HG03103 (cell line): ENCODE measurements around the gene NEUROG1.
"Not testable (repeated sequence)": the region's sequence is repeated elsewhere in the genome, so short reads cannot be mapped to it uniquely, and the experiment has no call there.

Experiments used
- ATAC-seq: cut with Tn5 transposase; IDR thresholded peaks from one replicate; pipeline ENCODE4 v1.9.1; 2021; ENCODE audit warnings: low read depth; ENCODE audit not compliant: unreplicated experiment

NEUROG1 gene

DNA sequence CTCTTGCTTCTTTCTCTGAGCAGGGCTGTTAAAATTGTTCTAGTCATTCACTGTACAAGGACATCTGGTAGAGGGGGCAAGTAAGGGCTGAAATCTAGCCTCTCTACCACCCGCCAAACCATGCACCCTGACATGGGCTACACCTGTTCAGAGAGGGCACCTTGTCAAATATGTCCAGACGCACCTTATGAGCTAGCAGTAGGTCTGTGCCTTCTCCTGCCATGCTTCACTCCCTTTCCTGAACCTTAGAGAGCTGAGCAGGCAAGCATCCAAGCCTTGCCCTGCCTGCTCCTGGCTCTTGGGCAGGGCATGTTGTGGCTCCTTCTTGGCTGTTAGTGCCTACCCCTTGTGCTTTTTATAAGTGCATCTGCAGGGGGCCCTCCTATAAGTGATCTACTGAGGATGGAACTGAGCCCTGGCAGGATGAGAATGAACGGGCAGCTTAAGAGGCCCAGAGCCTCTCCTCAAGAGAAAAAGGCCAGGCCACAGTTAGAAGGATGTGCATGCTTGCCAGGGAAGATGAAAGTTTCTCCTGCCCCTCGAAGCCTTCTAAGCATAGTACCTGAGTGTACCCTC, 3.8 kb upstream of the NEUROG1 start:
- no peak for ATAC-seq

DNA sequence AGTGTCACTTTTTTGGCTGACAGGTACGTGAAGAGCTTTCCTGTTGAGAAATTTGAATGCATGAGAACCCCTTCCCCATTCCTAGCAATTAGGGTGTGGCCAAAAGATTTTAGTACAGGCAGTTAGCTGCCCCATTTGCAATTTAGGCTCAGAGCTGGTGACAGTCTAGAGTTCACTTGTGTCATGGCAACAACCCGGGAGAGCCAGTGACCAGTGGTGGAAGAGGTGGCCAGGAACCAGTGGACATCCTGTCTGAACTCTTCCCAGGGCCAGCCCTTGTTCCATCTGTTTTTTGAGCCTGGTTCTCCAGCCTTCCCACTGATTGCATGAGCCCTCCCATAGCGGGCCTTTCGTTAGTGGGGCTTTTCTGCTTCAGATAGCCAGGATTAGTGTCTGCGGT, 2.5 kb upstream of the NEUROG1 start:
- no peak for ATAC-seq

- ATAC-seq = no peak
Observed at GRCh38 chr5:135537745-135538144, 2.0 kb upstream of the NEUROG1 start.

DNA sequence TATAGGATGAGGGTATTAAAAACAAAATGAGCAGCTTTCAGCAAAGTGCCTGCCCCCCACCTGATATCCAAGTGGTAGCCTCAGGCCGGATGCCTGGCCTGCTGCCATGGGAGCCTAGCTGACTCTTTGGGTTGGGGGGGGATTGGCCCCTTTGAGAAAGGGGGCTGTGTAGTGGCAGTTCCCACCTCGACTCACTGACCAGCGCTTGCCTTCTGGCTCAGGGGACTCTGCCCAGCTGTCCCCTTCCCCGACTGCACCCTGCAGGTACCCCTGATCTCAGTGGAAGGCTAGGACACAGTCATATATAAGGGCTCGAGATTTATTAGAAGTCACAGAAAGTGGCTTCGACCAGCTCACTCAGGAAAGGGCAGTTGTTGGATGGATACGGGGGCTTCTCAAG, 1.5 kb upstream of the NEUROG1 start:
- no peak for ATAC-seq

GRCh38 chr5:135535420-135535819, 344 bp downstream of the NEUROG1 start:
- no peak for ATAC-seq

GRCh38 chr5:135534609-135535419, 950 bp downstream of the NEUROG1 start:
- no peak for ATAC-seq

- ATAC-seq = no peak
Observed at GRCh38 chr5:135533794-135534193, 2.0 kb downstream of the NEUROG1 start.

DNA sequence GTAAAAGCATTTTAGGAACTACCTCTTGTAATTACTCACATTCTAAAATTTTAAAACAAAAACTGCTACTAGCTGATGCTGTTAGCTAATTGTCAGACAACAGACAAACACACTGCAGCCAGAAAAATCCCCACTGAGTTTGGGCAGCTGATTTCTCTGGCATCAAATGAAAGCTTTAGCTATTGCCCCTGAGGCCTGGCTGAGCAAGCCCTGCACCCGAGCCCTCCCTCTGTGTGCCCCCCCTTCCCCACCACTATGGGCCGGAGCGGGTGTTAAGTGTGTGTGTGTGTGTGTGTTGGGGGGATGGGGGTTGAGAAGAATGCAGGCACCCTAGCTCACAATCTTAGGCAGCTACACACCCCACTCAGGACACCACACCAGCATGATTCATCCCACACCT, 2.4 kb downstream of the NEUROG1 start:
- no peak for ATAC-seq

DNA sequence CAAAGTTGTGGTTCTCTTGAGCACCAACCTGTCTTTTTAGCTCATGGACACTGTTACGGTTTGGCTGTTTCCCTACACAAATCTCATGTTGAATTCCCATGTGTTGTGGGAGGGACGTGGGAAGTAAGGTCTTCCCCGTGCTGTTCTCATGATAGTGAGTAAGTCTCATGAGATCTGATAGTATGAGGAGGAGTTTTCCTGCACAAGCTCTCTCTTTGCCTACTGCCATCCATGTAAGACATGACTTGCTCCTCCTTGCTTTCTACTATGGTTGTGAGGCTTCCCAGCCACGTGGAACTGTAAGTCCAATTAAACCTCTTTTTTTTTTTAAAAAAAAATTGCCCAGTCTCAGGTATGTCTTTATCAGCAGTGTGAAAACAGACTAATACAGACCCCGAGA, 6.2 kb downstream of the NEUROG1 start:
- ATAC-seq = not testable (repeated sequence)

DNA sequence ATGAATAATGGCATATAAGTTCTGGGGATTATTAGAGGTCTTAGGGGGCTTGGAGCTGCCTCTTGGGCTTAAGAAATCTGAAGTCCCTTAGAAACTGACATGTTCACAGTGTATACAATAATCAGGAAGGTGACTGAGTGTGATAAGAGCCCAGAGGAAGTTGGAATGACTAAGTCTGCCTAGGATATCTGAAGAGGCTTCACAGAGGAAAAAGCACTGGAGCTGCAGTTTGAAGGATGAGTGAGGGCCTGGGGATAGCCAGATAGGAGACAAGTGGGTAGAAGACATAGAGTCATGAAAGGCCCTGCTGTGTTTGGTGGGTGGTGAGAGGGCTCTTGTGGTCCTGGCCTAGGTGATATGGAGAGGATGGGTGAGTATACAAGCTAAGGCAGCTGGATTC, 8.8 kb downstream of the NEUROG1 start:
- ATAC-seq = no peak

DNA sequence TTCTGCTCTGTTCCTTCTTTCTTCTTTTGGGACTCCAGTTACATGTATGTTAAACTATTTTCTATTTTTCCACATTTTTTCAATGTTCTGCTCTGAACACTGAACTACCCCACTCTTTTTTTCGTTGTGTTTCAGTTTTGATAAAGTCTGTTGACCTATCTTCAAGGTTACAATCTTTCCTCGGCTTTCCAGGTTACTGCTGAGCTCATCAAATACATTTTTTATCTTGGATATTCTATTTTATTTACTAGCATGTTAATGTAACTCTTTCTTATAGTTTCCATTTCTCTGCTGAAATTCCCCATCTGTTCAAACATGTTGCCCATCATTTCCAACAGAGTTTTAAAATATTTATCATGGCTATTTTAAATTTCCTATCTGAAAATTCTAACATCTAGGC, 13.8 kb downstream of the NEUROG1 start:
- ATAC-seq = no peak

DNA sequence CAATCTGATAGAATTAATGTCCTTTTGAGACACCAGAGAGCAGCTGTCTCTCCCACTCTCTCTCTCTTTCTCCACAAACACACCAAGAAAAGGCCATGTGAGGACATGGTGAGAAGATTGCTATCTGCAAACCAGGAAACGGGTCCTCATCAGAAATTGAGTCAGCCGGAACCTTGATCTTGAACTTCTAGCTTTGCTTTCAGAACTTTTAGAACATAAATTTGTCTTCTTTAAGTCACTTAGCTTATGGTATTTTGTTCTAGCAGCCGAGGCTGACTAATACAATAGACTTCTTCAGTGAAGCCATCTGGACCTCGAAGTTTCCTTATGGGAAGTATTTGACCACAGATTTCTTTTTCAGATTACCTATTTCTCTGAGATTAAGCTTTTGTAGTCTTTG, 18.1 kb downstream of the NEUROG1 start:
- ATAC-seq = no peak

DNA sequence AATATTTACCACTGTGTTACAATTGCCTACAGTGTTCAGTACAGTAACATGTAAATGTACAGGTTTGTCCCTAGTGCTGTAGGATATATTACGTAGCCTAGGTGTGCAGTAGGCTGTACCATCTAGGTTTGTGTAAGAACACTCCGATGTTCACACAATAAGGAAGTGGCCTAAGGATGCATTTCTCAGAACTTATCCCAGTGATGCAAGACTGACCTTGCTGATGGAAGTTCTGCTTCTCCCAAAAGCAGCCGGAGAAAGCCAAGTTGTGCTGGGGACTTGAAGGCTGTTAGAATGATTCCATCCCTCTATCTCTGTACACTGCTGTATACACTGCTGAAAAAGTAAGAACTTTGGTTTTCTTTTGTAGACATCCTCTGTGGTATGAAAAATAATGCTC, 21.6 kb downstream of the NEUROG1 start:
- ATAC-seq = no peak

DNA sequence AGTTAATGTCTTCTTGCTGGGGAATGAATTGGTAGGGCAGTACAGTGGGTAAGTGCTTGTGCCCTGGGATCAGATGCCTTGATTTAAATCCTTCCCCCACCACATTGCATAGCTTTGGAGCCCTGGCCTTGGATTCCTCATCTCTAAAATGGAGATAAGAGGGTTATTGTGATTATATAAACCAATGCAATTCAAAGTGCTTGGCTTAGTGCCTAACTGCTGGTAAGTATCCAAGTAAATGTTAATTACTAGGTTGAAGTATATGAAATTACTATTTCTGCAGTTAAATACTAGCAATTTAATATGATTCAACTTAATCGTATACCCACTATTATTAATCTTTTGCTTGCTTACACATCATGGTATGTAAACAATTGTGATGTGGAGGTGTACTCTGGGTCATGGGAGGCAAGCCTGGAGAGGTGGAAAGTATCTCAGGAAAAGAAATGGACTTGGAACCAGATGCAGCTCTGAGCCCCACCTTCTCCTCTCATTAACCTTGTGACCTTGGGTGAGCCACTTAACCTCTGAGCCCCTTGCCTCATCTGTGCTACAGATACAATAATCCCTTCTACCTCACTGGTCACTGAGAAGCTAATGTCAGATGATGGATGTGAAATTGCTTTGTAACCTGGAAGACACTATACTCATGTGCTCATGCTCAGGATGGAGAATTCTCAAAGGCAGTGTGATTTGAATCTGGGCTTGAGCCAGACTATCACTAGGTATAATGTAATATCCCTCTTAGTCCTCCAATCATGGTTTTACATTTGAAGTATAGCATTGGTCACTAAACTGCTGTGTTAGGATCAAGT, 23.8 kb downstream of the NEUROG1 start:
- ATAC-seq = no peak

DNA sequence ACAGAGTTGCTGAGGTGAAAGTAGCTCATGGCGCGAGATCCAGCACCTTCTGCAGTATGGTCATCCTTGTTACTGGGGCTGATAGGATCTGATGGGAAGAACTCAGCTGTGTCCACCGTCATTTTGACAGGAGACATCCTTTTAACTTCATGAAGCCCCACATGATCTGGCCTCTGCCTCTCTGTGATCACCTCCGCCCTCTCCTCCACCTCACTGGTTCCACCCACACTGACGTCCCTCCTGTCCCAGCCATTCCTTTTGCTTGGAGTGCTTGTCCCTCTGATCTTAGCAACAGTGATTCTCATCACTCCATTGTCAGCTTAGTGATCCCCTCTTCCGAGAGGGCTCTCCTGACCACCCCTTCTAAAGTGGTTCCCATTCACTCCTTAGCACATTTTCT, 25.8 kb downstream of the NEUROG1 start:
- no peak for ATAC-seq

- no peak for ATAC-seq
Observed at GRCh38 chr5:135508496-135509005, 27.2 kb downstream of the NEUROG1 start.

GRCh38 chr5:135505973-135506372, 29.8 kb downstream of the NEUROG1 start:
- ATAC-seq = no peak

DNA sequence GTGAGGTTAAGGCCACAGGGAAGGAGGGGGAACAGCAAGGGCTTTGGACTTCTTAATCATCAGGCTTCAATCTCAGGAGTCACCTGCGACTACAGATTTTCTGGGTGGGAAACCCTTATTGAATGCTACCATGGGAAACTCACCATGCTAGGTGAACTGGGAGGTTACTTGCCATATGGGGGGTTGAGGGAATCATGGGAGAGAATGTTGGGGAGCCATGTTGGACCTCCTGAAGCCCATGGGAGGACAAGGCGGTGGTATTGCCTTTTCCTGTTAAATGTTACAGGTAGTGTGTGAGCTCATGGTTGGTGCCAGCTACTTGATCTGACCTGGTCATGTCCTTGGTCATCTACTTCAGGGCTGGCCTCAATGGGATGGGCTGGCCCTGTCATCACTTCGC, 31.4 kb downstream of the NEUROG1 start:
- no peak for ATAC-seq

GRCh38 chr5:135503871-135504270, 31.9 kb downstream of the NEUROG1 start:
- ATAC-seq = no peak

GRCh38 chr5:135502836-135503520, 32.8 kb downstream of the NEUROG1 start:
- ATAC-seq = no peak

GRCh38 chr5:135501965-135502364, 33.8 kb downstream of the NEUROG1 start:
- no peak for ATAC-seq
